Retinal pigment epithelial cell (primary cell): ENCODE data around the gene NHP2.
A peak's percentile ranks its signal among the peaks of the same experiment; 100 is the strongest.

Experiments
- DNase-seq: peaks from one replicate; pipeline ENCODE4 v3.0.0-alpha.2; 2010; ENCODE audit warnings: low read depth
- H3K4me3 ChIP-seq: 2 replicates; pipeline ENCODE4 v1.5.1; 2011; ENCODE audit warnings: mild to moderate bottlenecking, low read length, control low read depth, moderate library complexity
- CTCF ChIP-seq: conservative IDR thresholded peaks from 2 replicates; pipeline ENCODE4 v1.5.1; 2011; ENCODE audit warnings: low read depth, low read length, control low read depth, inconsistent platforms

NHP2 gene

GRCh38 chr5:178115814-178116142, 37.9 kb downstream of the NHP2 start:
- TF ChIP-seq CTCF: no peak
- no peak for DNase-seq

GRCh38 chr5:178115136-178115813, 38.4 kb downstream of the NHP2 start:
- no peak for DNase-seq
- H3K4me3 ChIP-seq: no peak overlapping the region
- TF ChIP-seq CTCF: no peak

More at GRCh38 chr5:178115814-178116142, 37.9 kb downstream of the NHP2 start:
- no peak overlapping the region for H3K4me3 ChIP-seq

- DNase-seq: no peak
- peak overlapping the region; percentile 9 for H3K4me3 ChIP-seq
- no peak for TF ChIP-seq CTCF
These were observed 39.2 kb downstream of the NHP2 start for GRCh38 chr5:178114325-178115135.

DNA sequence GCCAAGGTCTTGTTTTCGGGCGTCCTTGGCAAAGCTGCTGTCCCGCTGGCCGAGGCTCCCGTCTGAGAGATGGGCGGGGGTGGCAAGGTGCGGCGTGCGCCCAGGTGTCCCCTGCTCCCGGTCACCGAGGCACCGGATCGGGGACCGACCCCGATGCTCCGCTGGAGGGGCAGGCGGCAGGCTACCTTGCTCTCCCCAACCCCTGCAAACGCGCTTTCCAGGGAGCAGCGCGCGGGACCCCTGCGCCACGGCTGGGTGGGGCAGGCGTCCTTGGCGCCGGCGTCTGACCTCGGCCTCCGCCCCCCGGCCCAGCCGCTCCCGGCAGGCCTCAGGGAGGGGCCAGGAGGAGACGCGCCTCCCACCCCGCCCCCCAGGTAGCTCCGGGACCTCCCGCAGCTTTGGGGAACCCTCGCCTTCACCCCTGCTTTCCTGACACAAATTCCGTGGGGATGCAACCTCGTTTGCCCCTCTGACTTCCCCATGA, 39.8 kb downstream of the NHP2 start:
- H3K4me3 ChIP-seq: peak overlapping the region; percentile 32
- no peak for TF ChIP-seq CTCF
- no peak for DNase-seq

DNA sequence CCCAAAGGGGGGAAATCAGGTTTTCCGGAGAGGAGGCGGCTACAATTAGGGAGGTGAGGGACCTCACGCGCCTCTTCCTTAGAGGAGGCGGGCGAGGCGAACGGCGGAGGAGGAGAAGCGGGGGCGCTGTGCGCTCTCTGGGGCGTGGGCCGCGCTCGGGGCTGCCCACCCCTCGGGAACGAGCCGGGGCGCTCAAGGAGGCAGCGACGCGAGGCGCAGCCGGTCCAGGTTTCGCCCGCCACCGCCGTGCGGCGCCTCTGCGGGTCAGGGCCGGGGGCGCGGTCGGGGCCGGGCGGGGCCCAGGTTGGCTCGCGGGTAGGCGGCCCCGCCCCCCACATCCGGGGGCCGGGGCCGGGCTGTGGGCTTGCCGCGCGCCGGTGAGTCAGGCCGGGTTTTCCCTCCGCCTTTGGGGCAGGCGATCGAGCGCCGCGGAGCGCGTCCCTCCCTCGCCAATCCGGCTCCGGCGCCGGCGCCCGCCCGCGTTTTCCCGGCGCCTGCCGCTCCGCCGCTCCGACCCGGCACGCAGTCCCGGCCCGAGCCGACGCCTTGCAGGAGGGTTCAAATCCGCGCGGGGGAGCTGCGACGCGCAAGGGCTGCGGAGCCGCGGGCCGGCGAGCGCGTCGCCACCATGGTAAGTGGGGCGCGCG, 40.4 kb downstream of the NHP2 start, which contains the start of gene N4BP3:
N4BP3 (plus strand) TSS at position 392 of the 647 bp plus-strand sequence. CDS start 6,052 bp downstream, outside the sequence.
- no peak for TF ChIP-seq CTCF
- DNase-seq: no peak
- peak within 1 kb of the TSS; percentile 32 for H3K4me3 ChIP-seq

DNA sequence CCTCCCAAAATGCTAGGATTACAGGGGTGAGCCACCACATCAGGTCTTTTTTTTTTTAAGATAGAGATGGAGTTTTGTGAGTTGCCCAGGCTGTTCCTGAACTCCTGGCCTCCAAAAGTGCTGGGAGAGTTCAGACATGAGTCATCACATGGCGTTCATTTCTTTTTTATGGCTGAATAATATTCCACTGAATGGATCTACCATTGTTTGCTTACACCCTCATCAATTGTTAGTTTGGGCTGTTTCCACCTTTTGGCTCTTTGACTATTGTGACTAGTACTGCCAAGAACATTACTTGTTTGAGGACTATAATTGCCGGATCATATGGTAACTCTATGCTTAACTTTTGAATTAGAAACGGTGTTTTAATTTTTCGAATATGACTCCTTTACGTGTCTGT, 41.1 kb downstream of the NHP2 start:
- H3K4me3 ChIP-seq: no peak overlapping the region
- no peak for TF ChIP-seq CTCF
- DNase-seq: no peak
